ENCODE measurements around the gene C3orf70. TPM values are rescaled to one million over a fixed set of nuclear protein-coding genes. Genes with fewer than 3 reads are reported as not detected.
A peak's percentile ranks its signal among the peaks of the same experiment; 100 is the strongest.

Gene C3orf70, protein sequence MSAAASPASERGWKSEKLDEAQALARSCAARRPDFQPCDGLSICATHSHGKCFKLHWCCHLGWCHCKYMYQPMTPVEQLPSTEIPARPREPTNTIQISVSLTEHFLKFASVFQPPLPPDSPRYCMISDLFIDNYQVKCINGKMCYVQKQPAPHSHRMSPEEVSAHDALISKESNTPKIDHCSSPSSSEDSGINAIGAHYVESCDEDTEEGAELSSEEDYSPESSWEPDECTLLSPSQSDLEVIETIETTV
- total RNA-seq (1 to 10 TPM; 1.4 to 2.2 (median 1.7) TPM), polyA plus RNA-seq (1 to 10 TPM in 1 of 2 donors, under 1 TPM in 1; 0.75 to 1.2 TPM)
- long read RNA-seq, donor 1, full-length matches to known transcripts: 1 of 1 reads
- long read RNA-seq, donor 1, partial matches to known transcripts: 0 of 1 reads
- long read RNA-seq, donor 1, other reads (novel, unspliced or antisense): 0 of 1 reads
- long read RNA-seq, donor 2, full-length matches to known transcripts: 2 of 2 reads
- long read RNA-seq, donor 2, partial matches to known transcripts: 0 of 2 reads
- long read RNA-seq, donor 2, other reads (novel, unspliced or antisense): 0 of 2 reads
- long read RNA-seq, donor 3, full-length matches to known transcripts: 1 of 3 reads
- long read RNA-seq, donor 3, partial matches to known transcripts: 0 of 3 reads
- long read RNA-seq, donor 3, other reads (novel, unspliced or antisense): 2 of 3 reads

GRCh38 chr3:185152410-185153170 lies at the start of gene C3orf70:
TSS of gene C3orf70 (minus strand) at chr3:185153060. CDS start at chr3:185152823, 237 bp downstream.
- intact Hi-C loops (cut with DNase I): loop anchor here in 1 of 10 donors (10.0 kb wide), 1 partner anchor 62 kb away; no protein-coding TSS in a partner anchor
- WGBS, 2 donors: 1% methylated on average over 103 to 113 of the region's 113 CpGs

DNA sequence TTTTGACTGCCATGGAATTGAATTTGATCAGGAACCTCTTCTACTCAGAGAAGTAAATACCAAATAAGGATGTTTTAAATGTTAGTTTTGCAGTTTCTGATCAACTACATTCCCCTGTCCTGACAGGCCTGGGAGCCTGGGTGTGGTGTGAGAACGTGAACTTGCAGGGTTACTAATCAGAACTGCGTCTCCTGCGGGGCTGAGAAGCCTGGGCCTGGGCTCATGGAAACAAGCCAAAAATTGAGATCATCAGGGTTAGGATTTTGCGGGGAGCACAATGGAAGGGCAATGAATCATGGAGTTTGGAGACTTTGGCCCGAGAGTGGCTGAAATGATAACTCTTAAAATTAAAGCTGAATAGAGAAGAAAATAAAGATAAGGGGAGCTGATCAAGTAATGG lies 47.8 kb upstream of the C3orf70 start:
- no peak for ATAC-seq
- WGBS, 2 donors: 65 to 73% methylated on average over 5 of the region's 5 CpGs

More at GRCh38 chr3:185152410-185153170, at the start of gene C3orf70:
- peak within 1 kb of the TSS; percentile 64 to 92 (median 82) for H3K27ac ChIP-seq
- H3K9me3 ChIP-seq: no peaks in the 10 kb centered on the region
- ATAC-seq (peak; percentile 43 to 87 (median 80)), DNase-seq (peak; percentile 67 to 76)
- peaks cover 0 to 27% (median 11%) of the 10 kb centered on the region in 9 donors for H3K4me1 ChIP-seq
- H3K36me3 ChIP-seq: no peaks in the 10 kb centered on the region
- peaks cover 0 to 79% (median 31%) of the 10 kb centered on the region in 7 donors for H3K27me3 ChIP-seq
- TF ChIP-seq CTCF (IDR thresholded peaks at IDR 0.05): peak in 2 of 9 donors; percentile 5 to 22
- peak within 1 kb of the TSS; percentile 51 to 76 (median 64) for H3K4me3 ChIP-seq

GRCh38 chr3:185199671-185200070 lies 46.8 kb upstream of the C3orf70 start:
- no peak for DNase-seq
- Histone ChIP-seq H3K27me3 (no peaks in the 10 kb centered on the region), H3K4me3 (no peak overlapping the region), H3K36me3 (peaks cover 0 to 40% (median 0%) of the 10 kb centered on the region in 9 donors), H3K27ac (no peak overlapping the region), H3K9me3 (peaks cover 0 to 7% (median 0%) of the 10 kb centered on the region in 11 donors), H3K4me1 (no peaks in the 10 kb centered on the region)
- ATAC-seq: no peak
- TF ChIP-seq CTCF (IDR thresholded peaks at IDR 0.05): no peak
- 91 to 93% methylated on average over 5 of the region's 5 CpGs for WGBS, 2 donors
- intact Hi-C loops (cut with DNase I): loop anchor here in 1 of 10 donors (5.0 kb wide), 1 partner anchor 193 kb away; no protein-coding TSS in a partner anchor

More for the DNA sequence above, 47.8 kb upstream of the C3orf70 start:
- no peak overlapping the region for H3K4me3 ChIP-seq
- no peak overlapping the region for H3K27ac ChIP-seq
- intact Hi-C loops (cut with DNase I): no loop called here
- H3K36me3 ChIP-seq: peaks cover 0 to 41% (median 0%) of the 10 kb centered on the region in 9 donors
- H3K9me3 ChIP-seq: no peaks in the 10 kb centered on the region
- H3K4me1 ChIP-seq: no peaks in the 10 kb centered on the region
- TF ChIP-seq CTCF (IDR thresholded peaks at IDR 0.05): no peak
- no peak for DNase-seq
- no peaks in the 10 kb centered on the region for H3K27me3 ChIP-seq
